HG03521 (cell line): ENCODE data around the gene NPEPL1.
"Not testable (repeated sequence)": the region's sequence is repeated elsewhere in the genome, so short reads cannot be mapped to it uniquely, and the experiment has no call there.

Experiments used
- ATAC-seq: cut with Tn5 transposase; IDR thresholded peaks from one replicate; pipeline ENCODE4 v1.9.1; 2021; ENCODE audit warnings: mild to moderate bottlenecking, moderate library complexity; ENCODE audit not compliant: unreplicated experiment

The NPEPL1 gene

GRCh38 chr20:58712806-58713731, 20.5 kb downstream of the NPEPL1 start:
- no peak for ATAC-seq

DNA sequence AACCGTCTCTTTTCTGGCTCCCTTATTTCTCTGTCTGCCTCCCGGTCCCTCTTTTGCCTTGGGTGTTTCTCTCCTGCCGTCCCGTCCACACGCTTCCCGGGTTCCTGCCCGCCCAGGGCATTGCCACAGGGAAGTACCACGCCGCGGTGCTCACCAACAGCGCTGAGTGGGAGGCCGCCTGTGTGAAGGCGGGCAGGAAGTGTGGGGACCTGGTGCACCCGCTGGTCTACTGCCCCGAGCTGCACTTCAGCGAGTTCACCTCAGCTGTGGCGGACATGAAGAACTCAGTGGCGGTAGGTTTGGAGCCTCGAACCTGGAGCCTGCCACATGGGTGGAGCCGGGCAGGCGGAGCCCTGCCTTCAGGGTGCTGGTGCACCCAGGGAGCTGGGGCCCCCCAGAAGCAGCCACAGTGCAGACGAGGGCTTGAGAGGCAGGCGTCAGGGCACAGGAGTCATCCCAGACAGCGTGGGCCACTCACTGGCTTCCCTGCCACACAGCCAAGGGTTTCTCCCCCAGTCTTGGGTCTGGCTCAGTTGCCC, 21.3 kb downstream of the NPEPL1 start:
- no peak for ATAC-seq

DNA sequence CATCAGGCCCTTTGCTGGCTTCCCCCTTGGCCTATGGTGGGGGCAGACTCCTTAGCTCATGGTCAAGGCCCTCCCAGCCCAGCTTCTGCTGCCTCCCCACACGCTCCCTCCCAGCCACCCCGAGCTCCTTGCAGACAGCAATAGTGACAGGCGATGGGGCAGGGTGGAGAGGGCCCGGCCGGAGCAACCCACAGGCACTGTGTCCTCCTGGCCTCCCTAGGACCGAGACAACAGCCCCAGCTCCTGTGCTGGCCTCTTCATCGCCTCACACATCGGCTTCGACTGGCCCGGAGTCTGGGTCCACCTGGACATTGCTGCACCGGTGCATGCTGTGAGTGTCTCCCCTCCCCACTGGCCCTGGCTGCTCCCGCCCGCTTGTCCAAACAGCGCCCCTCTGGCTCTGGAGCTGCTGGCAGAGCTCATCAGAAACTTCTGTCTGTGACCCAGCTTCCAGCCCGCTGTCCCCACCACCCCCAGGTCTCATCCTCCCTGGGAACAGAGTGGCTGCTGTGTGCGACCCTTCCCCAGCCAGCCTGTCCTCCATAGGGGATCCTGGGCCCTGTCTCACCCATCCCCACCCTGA, 21.8 kb downstream of the NPEPL1 start:
- no peak for ATAC-seq

DNA sequence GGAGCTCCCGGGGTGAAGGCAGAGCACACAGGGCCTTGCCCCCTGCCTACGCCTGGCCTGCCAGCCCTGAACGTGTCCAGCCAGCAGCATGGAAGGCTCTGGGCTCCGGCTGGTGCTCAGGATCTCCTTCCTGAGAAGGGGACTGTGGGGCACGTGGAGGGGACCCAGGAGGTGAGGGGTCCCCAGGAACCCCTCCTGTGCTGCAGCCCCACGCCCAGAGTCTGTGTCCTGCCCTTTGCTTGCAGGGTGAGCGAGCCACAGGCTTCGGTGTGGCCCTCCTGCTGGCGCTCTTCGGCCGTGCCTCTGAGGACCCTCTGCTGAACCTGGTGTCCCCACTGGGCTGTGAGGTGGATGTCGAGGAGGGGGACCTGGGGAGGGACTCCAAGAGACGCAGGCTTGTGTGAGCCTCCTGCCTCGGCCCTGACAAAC, 22.3 kb downstream of the NPEPL1 start:
- no peak for ATAC-seq

- ATAC-seq: no peak
These were observed 22.8 kb downstream of the NPEPL1 start for GRCh38 chr20:58715391-58715800.

DNA sequence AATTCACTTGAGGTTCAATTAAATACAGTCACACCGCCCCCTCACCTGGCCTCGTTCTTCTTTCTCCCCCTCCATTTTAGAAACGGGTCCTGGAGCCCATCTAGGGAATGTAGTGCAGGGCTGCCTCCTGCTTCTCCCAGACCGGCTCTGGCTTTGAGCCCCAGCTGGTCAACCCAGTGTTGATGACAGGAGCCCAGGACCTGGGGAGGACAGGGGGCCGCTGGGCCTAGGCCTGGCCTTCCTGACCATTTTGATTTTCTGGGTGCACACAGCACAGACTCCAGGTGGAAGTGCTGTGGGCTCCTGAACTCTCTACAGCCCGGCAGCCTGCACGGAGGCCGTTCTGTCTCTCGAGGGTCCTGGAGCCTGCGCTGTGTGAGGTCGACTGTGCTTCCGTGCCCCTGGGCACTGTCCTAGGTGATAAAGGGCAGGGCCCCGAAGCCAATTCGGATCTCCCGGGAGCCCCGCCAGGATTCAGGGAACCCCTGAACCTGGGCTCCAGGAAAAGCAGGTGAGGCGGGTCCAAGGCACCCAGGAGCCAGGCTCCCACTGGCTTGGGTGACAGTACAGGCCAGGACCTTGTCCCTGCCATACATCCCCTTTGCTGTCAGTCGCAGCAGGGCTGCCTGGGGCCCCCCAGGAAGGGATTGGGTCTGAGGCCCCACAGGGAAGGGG, 23.3 kb downstream of the NPEPL1 start:
- no peak for ATAC-seq

- ATAC-seq: no peak
These were observed 24.1 kb downstream of the NPEPL1 start for GRCh38 chr20:58716476-58717277.

DNA sequence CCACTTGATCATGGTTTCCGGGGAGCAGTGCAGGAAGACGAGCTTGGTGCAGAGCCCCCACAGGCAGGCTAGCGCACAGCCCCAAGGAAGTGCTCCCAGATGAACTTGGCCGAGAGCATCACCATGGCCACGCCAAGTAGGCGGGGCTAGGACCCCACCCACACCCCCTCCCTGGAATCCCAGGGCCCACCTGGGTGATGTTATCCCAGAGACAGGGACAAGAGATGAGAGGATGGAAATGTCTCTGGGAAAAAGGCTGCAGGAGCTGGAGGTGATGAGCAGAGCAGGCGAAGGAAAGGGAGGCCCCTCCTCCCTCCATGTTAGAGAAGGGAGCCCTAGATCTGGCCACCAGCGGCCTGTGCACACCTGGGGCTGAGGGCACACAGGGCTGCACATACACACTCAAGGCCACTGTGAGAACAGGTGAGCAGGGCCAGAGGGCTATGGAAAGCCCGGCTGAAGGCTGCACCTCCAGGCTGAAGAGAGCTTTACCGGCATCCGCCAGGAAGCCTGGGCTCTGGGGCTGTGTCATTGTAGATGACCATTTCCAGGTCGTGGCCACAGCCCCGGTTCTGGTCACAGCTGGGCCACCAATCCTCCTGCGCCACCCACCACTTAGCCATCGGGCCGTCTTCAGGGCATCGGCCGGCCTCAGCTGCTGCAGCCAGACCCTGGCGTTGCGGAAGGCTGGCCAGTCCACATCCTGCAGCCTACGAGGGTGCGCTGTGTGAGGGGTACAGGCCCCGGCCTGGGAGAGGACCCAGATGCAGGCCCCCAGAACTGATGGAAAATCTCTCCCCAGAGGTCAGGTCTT, 24.9 kb downstream of the NPEPL1 start:
- ATAC-seq: no peak

GRCh38 chr20:58718121-58718563, 25.5 kb downstream of the NPEPL1 start:
- ATAC-seq: no peak

- ATAC-seq: no peak
These were observed 26.1 kb downstream of the NPEPL1 start for GRCh38 chr20:58718729-58719128.

- no peak for ATAC-seq
These were observed 26.7 kb downstream of the NPEPL1 start for GRCh38 chr20:58719258-58719657.

- ATAC-seq: no peak
These were observed 27.4 kb downstream of the NPEPL1 start for GRCh38 chr20:58719971-58720371.

DNA sequence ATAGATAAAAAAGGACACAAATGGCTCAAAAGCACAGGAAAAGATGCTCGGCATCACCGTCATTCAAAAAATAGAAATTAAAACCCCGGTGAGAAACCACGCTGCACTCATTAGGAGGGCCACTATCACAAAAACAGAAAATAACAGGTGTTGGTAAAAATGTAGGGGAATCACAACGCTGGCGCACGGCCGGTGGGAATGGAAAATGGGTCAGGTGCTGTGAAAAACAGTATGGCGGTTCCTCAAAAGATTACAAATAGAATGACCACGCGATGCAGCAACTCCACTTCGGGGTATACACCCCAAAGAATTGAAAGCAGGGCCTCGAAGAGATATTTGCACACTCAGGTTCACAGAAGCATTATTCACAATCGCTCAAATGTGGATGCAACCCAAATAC, 28.3 kb downstream of the NPEPL1 start:
- no peak for ATAC-seq

GRCh38 chr20:58721951-58722778, 29.6 kb downstream of the NPEPL1 start:
- ATAC-seq: no peak

DNA sequence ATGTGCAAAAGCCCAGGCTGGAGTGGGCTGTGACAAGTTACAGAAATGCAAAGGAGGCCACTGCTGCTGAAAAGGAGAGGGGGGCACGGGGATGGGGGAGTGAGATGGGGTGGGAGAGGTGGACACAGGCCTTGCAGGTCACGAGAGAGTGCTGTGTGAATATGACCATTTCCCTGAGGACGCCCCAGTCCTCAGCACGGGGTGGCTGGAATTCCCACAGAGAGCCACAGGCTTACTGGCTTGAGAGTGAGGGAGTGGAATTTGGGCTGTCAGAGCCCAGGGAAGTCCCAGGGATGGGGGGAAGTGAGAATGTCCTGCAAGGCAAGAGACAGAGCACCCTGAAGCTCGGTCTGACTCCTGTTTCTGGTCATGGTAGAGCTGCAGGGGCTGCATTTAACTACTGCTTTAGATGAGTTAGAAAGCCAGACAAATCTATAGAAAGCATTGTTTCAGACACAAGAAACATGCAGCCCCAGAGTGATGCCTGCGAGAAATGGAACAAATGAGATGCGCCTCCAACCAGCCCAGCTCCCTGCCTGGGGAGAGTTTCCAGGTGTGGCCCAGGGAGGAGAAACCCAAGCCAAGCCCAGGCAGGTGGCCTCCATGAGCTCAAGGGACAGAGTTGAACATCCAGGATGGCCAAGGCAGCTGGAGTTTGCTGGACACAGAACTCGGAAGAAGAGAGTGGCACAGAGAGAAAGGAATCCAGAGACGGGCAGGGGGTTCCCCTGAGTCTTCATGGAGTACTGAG, 30.5 kb downstream of the NPEPL1 start:
- no peak for ATAC-seq

DNA sequence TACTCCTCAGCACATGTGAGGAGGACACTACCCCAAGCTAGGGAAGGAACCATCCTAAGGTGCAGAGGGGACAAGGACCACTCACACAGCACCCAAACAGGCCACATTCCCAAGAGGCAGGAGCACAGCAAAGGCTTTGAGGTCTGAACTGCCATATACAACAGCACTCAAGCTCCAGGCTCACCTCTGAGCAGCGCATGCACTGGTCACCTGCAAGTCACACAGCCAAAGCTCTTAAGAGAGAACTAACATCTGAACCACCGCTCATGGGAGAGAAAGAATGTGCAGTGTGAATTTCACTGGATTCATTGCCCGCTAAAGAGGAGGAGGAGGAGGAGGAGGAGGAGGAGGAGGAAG, 31.0 kb downstream of the NPEPL1 start:
- no peak for ATAC-seq

DNA sequence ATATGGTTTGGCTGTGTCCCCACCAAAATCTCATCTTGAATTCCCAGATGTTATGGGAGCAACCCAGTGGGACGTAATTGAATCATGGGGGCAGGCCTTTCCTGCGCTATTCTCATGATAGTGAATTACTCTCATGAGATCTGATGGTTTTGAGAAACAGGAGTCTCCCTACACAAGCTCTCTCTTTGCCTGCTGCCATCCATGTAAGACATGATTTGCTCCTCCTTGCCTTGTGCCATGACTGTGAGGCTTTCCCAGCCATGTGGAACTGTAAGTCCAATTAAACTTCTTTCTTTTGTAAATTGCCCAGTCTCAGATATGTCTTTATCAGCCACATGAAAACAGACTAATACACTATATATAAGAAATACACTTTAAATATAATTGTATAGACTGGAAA, 33.6 kb downstream of the NPEPL1 start:
- ATAC-seq: not testable (repeated sequence)

- ATAC-seq: no peak
These were observed 38.6 kb downstream of the NPEPL1 start for GRCh38 chr20:58731192-58731591.
